ENCODE results near the gene KRTAP4-8.
"Not testable (repeated sequence)": the region's sequence is repeated elsewhere in the genome, so short reads cannot be mapped to it uniquely, and the experiment has no call there.

GRCh38 chr17:41119696-41120690 is 22.1 kb upstream of the KRTAP4-8 start:
- TF ChIP-seq, protein P1, sequence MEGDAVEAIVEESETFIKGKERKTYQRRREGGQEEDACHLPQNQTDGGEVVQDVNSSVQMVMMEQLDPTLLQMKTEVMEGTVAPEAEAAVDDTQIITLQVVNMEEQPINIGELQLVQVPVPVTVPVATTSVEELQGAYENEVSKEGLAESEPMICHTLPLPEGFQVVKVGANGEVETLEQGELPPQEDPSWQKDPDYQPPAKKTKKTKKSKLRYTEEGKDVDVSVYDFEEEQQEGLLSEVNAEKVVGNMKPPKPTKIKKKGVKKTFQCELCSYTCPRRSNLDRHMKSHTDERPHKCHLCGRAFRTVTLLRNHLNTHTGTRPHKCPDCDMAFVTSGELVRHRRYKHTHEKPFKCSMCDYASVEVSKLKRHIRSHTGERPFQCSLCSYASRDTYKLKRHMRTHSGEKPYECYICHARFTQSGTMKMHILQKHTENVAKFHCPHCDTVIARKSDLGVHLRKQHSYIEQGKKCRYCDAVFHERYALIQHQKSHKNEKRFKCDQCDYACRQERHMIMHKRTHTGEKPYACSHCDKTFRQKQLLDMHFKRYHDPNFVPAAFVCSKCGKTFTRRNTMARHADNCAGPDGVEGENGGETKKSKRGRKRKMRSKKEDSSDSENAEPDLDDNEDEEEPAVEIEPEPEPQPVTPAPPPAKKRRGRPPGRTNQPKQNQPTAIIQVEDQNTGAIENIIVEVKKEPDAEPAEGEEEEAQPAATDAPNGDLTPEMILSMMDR (IDR thresholded peaks at IDR 0.05): not testable (repeated sequence)
- not testable (repeated sequence) for TF ChIP-seq POLR2A (IDR thresholded peaks at IDR 0.05)
